GM18951 (cell line): ENCODE data around the gene MRM1.

Experiments used
- POLR2A ChIP-seq: IDR thresholded peaks from 4 replicates; pipeline ENCODE4 v1.6.1; 2011; ENCODE audit warnings: mild to moderate bottlenecking; ENCODE audit not compliant: insufficient read length, insufficient read depth; ENCODE audit errors: extremely low read depth
- in situ Hi-C: fragments of 300-500 bp; cut with MboI; formaldehyde crosslinking; loops from one replicate; pipeline ENCODE4 v1.12.0; 2022; ENCODE audit warnings: low sequenced_read_pairs, mixed read lengths, inconsistent platforms; ENCODE audit not compliant: unreplicated experiment

MRM1 gene

GRCh38 chr17:36627101-36627500, 25.7 kb downstream of the MRM1 start:
- no peak for TF ChIP-seq POLR2A
- in situ Hi-C loops = loop anchor here (25.0 kb wide), 2 partner anchors 435 to 610 kb away; no protein-coding TSS in a partner anchor

- TF ChIP-seq POLR2A = no peak
- in situ Hi-C loops = loop anchor here (25.0 kb wide), 2 partner anchors 434 to 609 kb away; no protein-coding TSS in a partner anchor
Observed at GRCh38 chr17:36628576-36628975, 27.2 kb downstream of the MRM1 start.

GRCh38 chr17:36629252-36629847, 28.0 kb downstream of the MRM1 start:
- in situ Hi-C loops = loop anchor here (25.0 kb wide), 2 partner anchors 433 to 608 kb away; no protein-coding TSS in a partner anchor

GRCh38 chr17:36629970-36630502, 28.7 kb downstream of the MRM1 start:
- TF ChIP-seq POLR2A = no peak
- in situ Hi-C loops = loop anchor here (25.0 kb wide), 2 partner anchors 432 to 607 kb away; no protein-coding TSS in a partner anchor

More at GRCh38 chr17:36629252-36629847, 28.0 kb downstream of the MRM1 start:
- TF ChIP-seq POLR2A = no peak

GRCh38 chr17:36631022-36631421, 29.6 kb downstream of the MRM1 start:
- in situ Hi-C loops = loop anchor here (25.0 kb wide), 2 partner anchors 431 to 606 kb away; no protein-coding TSS in a partner anchor
- no peak for TF ChIP-seq POLR2A

GRCh38 chr17:36632916-36633771, 31.8 kb downstream of the MRM1 start:
- in situ Hi-C loops = loop anchor here (25.0 kb wide), 2 partner anchors 429 to 604 kb away; no protein-coding TSS in a partner anchor
- no peak for TF ChIP-seq POLR2A

GRCh38 chr17:36640346-36640745, 39.0 kb downstream of the MRM1 start:
- no peak for TF ChIP-seq POLR2A
- in situ Hi-C loops = loop anchor here (25.0 kb wide), 2 partner anchors 422 to 597 kb away; no protein-coding TSS in a partner anchor

- in situ Hi-C loops = loop anchor here (25.0 kb wide), 2 partner anchors 421 to 596 kb away; no protein-coding TSS in a partner anchor
Observed at GRCh38 chr17:36640836-36641235, 39.5 kb downstream of the MRM1 start.

GRCh38 chr17:36641331-36641876, 40.0 kb downstream of the MRM1 start:
- in situ Hi-C loops = loop anchor here (25.0 kb wide), 2 partner anchors 421 to 596 kb away; no protein-coding TSS in a partner anchor
- TF ChIP-seq POLR2A = no peak

More at GRCh38 chr17:36640836-36641235, 39.5 kb downstream of the MRM1 start:
- TF ChIP-seq POLR2A = no peak

- TF ChIP-seq POLR2A = no peak
- in situ Hi-C loops = loop anchor here (25.0 kb wide), 2 partner anchors 420 to 595 kb away; no protein-coding TSS in a partner anchor
Observed at GRCh38 chr17:36641877-36642845, 40.8 kb downstream of the MRM1 start.

GRCh38 chr17:36643086-36643685, 41.8 kb downstream of the MRM1 start:
- TF ChIP-seq POLR2A = no peak
- in situ Hi-C loops = loop anchor here (25.0 kb wide), 2 partner anchors 419 to 594 kb away; no protein-coding TSS in a partner anchor
